ENCODE results near the gene CBX7.
A peak's percentile ranks its signal among the peaks of the same experiment; 100 is the strongest.

CBX7 gene

DNA sequence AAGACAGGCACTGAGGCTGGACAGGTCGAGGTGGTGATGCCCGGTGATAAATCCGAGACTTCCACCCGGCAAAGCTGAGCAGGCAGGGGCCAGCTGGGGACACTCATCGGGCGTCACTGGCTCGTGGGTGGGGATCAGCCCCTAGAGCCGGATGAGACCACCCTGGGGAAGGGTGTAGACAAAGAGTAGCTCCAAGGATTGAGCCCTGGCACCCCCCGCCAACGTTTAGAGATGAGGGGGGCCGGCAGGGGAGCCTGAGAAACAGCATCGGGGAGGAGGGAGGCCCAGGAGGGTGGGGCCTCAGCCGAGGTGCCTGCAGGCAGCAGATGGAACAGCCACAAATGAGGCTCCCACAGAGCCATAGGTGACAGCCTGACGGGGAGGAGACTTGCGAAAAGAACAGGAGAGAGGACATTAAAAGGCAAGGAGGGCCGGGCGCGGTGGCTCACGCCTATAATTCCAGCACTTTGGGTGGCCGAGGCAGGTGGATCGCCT lies 27.4 kb upstream of the CBX7 start:
- no peak for DNase-seq (ENCODE audit: low read depth, low spot score)
- Histone ChIP-seq H3K36me3 (ENCODE audit: control insufficient read depth, insufficient read depth, low read length) (no peaks in the 10 kb centered on the region), H3K9me3 (ENCODE audit: control insufficient read depth, insufficient read depth, low read length) (no peaks in the 10 kb centered on the region), H3K4me1 (ENCODE audit: control insufficient read depth, insufficient read depth, low read length) (peaks cover 18% of the 10 kb centered on the region), H3K27me3 (ENCODE audit: control insufficient read depth, insufficient read depth, low read length) (no peaks in the 10 kb centered on the region), H3K27ac (ENCODE audit: low read length) (no peak overlapping the region), H3K4me3 (ENCODE audit: low read length) (no peak overlapping the region)
- WGBS (ENCODE audit: insufficient coverage, insufficient read length): no CpG with 5 or more reads among the region's 21 CpGs

GRCh38 chr22:39179401-39179827 lies 26.9 kb upstream of the CBX7 start:
- no CpG with 5 or more reads among the region's 6 CpGs for WGBS (ENCODE audit: insufficient coverage, insufficient read length)
- H3K27ac ChIP-seq (ENCODE audit: low read length): no peak overlapping the region
- no peak overlapping the region for H3K4me3 ChIP-seq (ENCODE audit: low read length)
- H3K4me1 ChIP-seq (ENCODE audit: control insufficient read depth, insufficient read depth, low read length): peaks cover 18% of the 10 kb centered on the region
- DNase-seq (ENCODE audit: low read depth, low spot score): no peak
- no peaks in the 10 kb centered on the region for H3K36me3 ChIP-seq (ENCODE audit: control insufficient read depth, insufficient read depth, low read length)
- no peaks in the 10 kb centered on the region for H3K27me3 ChIP-seq (ENCODE audit: control insufficient read depth, insufficient read depth, low read length)
- no peaks in the 10 kb centered on the region for H3K9me3 ChIP-seq (ENCODE audit: control insufficient read depth, insufficient read depth, low read length)

DNA sequence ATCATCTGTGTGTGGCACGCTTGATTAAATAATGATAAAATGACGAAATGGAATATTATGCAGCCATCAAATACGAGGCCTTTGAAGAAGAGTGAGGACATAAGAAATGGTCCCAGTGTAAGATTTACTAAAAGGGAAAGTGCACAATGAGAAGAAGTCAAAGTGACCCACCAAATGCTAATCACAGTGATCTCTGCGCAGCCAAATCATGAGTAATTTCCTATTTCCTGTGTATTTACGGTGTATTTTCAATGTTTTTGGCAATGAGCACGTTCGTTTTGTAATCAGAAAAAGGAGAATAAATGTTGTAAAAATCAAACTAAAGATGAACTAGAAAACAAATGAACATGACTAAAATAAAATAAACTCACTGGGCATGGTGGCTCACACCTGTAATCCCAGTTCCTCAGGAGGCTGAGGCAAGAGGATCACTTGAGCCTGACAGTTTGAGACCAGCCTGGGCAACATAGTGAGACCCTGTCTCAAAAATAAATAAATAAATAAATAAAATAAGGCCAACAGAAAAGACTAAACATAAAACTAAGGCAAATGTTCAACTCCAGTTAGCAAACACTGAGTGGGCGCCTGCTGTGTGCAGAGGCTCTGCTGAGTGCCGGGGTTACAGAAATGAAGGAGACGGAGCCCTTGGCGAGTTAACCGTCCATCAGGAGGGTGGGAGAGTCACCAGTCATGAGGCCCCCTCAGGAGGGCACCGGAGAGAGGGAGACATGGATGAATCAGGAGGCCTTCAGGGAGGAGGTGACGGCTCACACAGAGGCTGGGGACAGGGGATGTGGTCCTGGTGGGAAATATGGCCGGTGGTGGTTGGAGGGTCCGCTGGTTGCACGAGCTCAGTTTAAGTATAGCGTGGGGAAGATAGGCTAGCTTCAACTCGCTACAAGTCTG lies 26.0 kb upstream of the CBX7 start:
- H3K36me3 ChIP-seq (ENCODE audit: control insufficient read depth, insufficient read depth, low read length): no peaks in the 10 kb centered on the region
- DNase-seq (ENCODE audit: low read depth, low spot score): no peak
- H3K27ac ChIP-seq (ENCODE audit: low read length): no peak overlapping the region
- no CpG with 5 or more reads among the region's 19 CpGs for WGBS (ENCODE audit: insufficient coverage, insufficient read length)
- no peak overlapping the region for H3K4me3 ChIP-seq (ENCODE audit: low read length)
- peaks cover 22% of the 10 kb centered on the region for H3K4me1 ChIP-seq (ENCODE audit: control insufficient read depth, insufficient read depth, low read length)
- no peaks in the 10 kb centered on the region for H3K9me3 ChIP-seq (ENCODE audit: control insufficient read depth, insufficient read depth, low read length)
- no peaks in the 10 kb centered on the region for H3K27me3 ChIP-seq (ENCODE audit: control insufficient read depth, insufficient read depth, low read length)

GRCh38 chr22:39177791-39178190 lies 25.3 kb upstream of the CBX7 start:
- H3K4me3 ChIP-seq (ENCODE audit: low read length): no peak overlapping the region
- H3K27ac ChIP-seq (ENCODE audit: low read length): no peak overlapping the region
- H3K36me3 ChIP-seq (ENCODE audit: control insufficient read depth, insufficient read depth, low read length): no peaks in the 10 kb centered on the region
- H3K27me3 ChIP-seq (ENCODE audit: control insufficient read depth, insufficient read depth, low read length): no peaks in the 10 kb centered on the region
- no CpG with 5 or more reads among the region's 9 CpGs for WGBS (ENCODE audit: insufficient coverage, insufficient read length)
- DNase-seq (ENCODE audit: low read depth, low spot score): no peak
- no peaks in the 10 kb centered on the region for H3K9me3 ChIP-seq (ENCODE audit: control insufficient read depth, insufficient read depth, low read length)
- H3K4me1 ChIP-seq (ENCODE audit: control insufficient read depth, insufficient read depth, low read length): peaks cover 25% of the 10 kb centered on the region

- Histone ChIP-seq H3K9me3 (ENCODE audit: control insufficient read depth, insufficient read depth, low read length) (no peaks in the 10 kb centered on the region), H3K4me1 (ENCODE audit: control insufficient read depth, insufficient read depth, low read length) (peaks cover 25% of the 10 kb centered on the region), H3K4me3 (ENCODE audit: low read length) (no peak overlapping the region), H3K27ac (ENCODE audit: low read length) (no peak overlapping the region), H3K27me3 (ENCODE audit: control insufficient read depth, insufficient read depth, low read length) (no peaks in the 10 kb centered on the region), H3K36me3 (ENCODE audit: control insufficient read depth, insufficient read depth, low read length) (no peaks in the 10 kb centered on the region)
- WGBS (ENCODE audit: insufficient coverage, insufficient read length): no CpG with 5 or more reads among the region's 2 CpGs
- no peak for DNase-seq (ENCODE audit: low read depth, low spot score)
Measured at GRCh38 chr22:39177456-39177775, 24.9 kb upstream of the CBX7 start.

DNA sequence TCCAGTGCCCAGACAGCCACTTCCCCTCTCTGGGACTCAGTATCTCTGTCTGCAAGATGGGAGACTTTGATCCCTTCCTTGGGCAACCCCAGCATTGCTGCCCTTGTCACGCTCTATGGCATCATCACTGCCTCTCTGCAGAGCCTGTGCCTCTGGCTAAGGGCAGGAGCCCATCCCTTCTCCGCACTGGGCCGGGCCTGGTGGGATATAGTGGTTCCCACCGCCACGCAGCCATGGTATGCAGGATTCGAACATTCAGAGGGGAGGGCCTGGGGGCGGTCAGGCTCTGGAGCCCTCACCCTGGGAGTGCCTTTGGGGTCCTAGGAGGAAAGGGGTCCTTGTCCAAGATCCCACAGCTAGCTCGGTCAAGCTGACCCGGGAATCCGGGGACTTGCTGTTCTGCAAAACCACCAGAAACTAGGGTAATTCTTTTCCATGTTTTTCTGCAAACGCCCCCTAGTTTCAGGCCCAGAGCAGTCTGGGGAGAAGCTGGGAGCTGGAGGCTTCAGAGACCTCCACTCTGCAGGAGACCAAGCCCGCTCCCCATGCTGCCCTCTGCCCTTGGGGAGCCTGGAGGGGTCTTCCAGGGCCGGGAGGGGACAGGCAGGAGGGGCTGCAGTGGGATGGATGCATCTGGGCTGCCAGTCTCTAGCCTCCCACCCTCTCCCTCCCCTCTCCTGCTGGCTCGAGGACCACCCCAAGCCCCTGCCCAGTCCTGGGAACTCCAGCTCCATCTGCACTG lies 24.4 kb upstream of the CBX7 start:
- no peaks in the 10 kb centered on the region for H3K27me3 ChIP-seq (ENCODE audit: control insufficient read depth, insufficient read depth, low read length)
- DNase-seq (ENCODE audit: low read depth, low spot score): no peak
- WGBS (ENCODE audit: insufficient coverage, insufficient read length): no CpG with 5 or more reads among the region's 14 CpGs
- peaks cover 25% of the 10 kb centered on the region for H3K4me1 ChIP-seq (ENCODE audit: control insufficient read depth, insufficient read depth, low read length)
- H3K36me3 ChIP-seq (ENCODE audit: control insufficient read depth, insufficient read depth, low read length): no peaks in the 10 kb centered on the region
- H3K4me3 ChIP-seq (ENCODE audit: low read length): no peak overlapping the region
- H3K27ac ChIP-seq (ENCODE audit: low read length): no peak overlapping the region
- no peaks in the 10 kb centered on the region for H3K9me3 ChIP-seq (ENCODE audit: control insufficient read depth, insufficient read depth, low read length)

DNA sequence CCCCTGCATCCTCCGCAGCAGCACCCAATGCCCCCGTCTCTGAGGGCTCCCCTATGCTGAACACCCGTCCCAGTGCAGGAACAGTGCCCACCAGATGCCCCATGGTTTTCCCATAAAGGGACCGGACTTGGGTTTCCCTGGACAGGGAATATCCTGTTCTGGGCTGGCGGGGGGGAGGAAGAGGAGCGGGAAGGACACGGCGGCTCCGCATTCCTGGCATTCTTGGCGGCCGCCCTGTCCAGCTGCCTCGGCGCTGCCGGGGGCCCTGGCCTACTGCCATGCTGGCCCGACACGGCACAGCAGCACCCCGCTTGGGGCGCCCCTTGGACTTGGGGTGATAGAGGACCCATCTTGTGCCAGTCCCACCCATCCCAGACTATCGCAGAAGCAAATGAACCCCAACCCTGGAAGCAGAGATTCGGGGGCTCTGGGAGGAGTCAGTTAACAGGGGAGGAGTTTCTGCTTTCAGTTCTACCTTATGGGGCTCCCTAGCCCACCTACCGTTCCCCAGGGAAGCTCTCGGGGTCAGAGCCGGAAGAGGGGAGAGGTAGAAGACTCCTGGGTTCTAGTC lies 23.7 kb upstream of the CBX7 start:
- peaks cover 25% of the 10 kb centered on the region for H3K4me1 ChIP-seq (ENCODE audit: control insufficient read depth, insufficient read depth, low read length)
- WGBS (ENCODE audit: insufficient coverage, insufficient read length): no CpG with 5 or more reads among the region's 23 CpGs
- no peaks in the 10 kb centered on the region for H3K36me3 ChIP-seq (ENCODE audit: control insufficient read depth, insufficient read depth, low read length)
- no peaks in the 10 kb centered on the region for H3K27me3 ChIP-seq (ENCODE audit: control insufficient read depth, insufficient read depth, low read length)
- H3K9me3 ChIP-seq (ENCODE audit: control insufficient read depth, insufficient read depth, low read length): no peaks in the 10 kb centered on the region
- H3K27ac ChIP-seq (ENCODE audit: low read length): no peak overlapping the region
- no peak for DNase-seq (ENCODE audit: low read depth, low spot score)
- no peak overlapping the region for H3K4me3 ChIP-seq (ENCODE audit: low read length)

- WGBS (ENCODE audit: insufficient coverage, insufficient read length): no CpG with 5 or more reads among the region's 18 CpGs
- Histone ChIP-seq H3K27ac (ENCODE audit: low read length) (no peak overlapping the region), H3K27me3 (ENCODE audit: control insufficient read depth, insufficient read depth, low read length) (no peaks in the 10 kb centered on the region), H3K36me3 (ENCODE audit: control insufficient read depth, insufficient read depth, low read length) (no peaks in the 10 kb centered on the region), H3K9me3 (ENCODE audit: control insufficient read depth, insufficient read depth, low read length) (no peaks in the 10 kb centered on the region), H3K4me1 (ENCODE audit: control insufficient read depth, insufficient read depth, low read length) (peaks cover 25% of the 10 kb centered on the region), H3K4me3 (ENCODE audit: low read length) (no peak overlapping the region)
- DNase-seq (ENCODE audit: low read depth, low spot score): no peak
Measured at GRCh38 chr22:39175353-39176142, 23.1 kb upstream of the CBX7 start.

DNA sequence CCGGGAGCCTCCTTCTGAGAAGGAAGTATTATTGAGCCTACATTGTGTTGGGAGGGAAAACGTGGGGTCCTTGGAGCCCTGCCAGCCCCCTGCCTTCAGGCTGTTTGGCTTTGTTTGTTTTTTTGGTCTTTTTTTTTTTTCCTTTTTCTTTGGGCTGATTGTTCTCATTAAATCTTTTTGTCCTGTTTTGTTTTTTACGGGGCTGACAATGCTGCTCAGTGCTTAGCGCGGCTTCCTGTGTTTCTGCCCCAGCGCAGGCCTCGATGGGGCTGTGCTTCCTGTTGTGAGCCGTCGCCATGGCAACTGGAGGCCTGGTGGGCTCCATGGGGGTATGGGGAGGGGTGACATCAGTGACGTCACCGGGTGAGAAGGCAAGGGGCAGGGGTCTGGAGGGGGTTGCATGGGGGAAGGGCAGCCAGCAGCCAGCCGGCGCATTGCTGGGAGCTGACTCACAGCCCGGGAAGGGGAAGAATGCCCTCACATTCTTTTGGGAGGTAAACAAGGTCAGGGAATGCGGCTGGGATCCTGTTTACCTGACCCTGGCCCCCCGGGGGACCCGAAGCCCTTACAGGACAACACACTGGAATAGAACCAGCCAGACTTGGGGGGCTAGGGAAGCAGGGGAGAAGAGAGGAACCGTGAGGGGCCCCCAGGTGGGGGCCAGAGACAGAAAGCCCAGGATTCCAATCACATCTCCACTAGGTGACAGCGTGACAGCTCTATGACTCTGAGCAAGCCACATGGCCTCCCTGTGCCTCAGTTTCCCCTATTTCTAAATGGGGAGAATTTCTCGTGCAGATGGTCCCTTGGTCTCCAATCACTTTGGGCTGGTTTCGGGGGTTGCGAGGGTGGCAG lies 22.2 kb upstream of the CBX7 start:
- H3K4me1 ChIP-seq (ENCODE audit: control insufficient read depth, insufficient read depth, low read length): peaks cover 28% of the 10 kb centered on the region
- no CpG with 5 or more reads among the region's 22 CpGs for WGBS (ENCODE audit: insufficient coverage, insufficient read length)
- peak; percentile 99 for DNase-seq (ENCODE audit: low read depth, low spot score)
- H3K9me3 ChIP-seq (ENCODE audit: control insufficient read depth, insufficient read depth, low read length): no peaks in the 10 kb centered on the region
- H3K36me3 ChIP-seq (ENCODE audit: control insufficient read depth, insufficient read depth, low read length): no peaks in the 10 kb centered on the region
- no peak overlapping the region for H3K27ac ChIP-seq (ENCODE audit: low read length)
- H3K4me3 ChIP-seq (ENCODE audit: low read length): no peak overlapping the region
- H3K27me3 ChIP-seq (ENCODE audit: control insufficient read depth, insufficient read depth, low read length): no peaks in the 10 kb centered on the region

All from iPS DF 6.9 (cell line).